GM19467 (cell line): ENCODE measurements around the gene CATSPER3.

Experiments used
- ATAC-seq: cut with Tn5 transposase; IDR thresholded peaks from one replicate; pipeline ENCODE4 v1.9.1; 2021; ENCODE audit warnings: mild to moderate bottlenecking, moderate library complexity; ENCODE audit not compliant: unreplicated experiment

Gene CATSPER3

DNA sequence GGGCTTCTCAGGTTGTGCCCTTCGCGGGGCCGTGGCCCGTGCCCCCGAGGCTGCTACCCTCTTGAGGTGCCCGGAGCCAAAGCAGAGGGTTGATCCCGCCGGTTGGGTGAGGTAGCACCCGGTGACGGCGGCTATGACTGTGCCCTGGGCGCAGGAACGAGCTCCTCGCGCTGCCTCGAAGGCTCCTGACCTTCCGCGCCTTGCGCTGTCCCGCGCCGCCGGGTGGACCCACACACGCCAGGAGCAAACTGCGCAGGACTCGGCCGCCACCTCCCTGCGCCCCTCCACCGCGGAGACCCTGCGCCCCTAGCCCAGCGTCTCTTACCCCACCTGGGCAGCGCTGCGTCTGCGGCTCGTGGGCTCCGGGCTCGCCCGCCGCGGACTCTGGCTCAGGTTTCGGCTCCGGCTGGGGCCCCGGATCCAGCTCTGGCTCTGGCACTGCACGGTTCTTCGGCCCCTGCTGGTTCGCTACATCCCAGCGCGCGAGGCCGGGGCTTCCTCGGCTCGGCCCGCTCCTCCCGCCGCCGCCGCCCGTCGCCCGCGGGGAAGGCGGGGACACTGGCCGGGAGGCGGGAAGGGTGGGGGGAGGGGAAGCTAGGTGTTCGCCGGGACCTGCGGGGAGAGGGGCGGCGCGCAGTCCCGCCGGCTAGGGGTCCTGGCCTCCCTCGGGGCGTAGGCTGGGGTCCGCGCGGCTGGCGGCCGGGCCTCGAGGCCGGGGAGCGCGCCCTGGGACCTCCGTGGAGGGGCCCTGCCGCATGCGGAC, 71.7 kb downstream of the CATSPER3 start:
- ATAC-seq = no peak

DNA sequence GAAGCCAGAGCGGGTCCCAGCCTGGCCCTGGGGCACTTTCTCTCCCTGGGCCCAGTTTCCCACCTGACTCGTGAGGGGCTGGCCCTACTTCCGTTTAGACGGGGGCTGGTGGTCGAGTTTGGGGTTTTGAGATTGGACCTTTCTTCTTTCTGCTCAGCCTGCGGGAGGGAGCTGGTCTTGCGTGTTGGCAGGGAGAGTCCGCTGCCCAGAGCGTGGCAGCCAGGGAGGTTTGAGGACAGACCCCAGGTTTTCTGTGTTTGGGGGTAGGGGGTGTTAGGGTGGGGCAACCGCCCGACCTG, 72.3 kb downstream of the CATSPER3 start:
- no peak for ATAC-seq

- no peak for ATAC-seq
These were observed 72.8 kb downstream of the CATSPER3 start for GRCh38 chr5:135040333-135041144.

GRCh38 chr5:135041145-135041587, 73.5 kb downstream of the CATSPER3 start:
- ATAC-seq = no peak

DNA sequence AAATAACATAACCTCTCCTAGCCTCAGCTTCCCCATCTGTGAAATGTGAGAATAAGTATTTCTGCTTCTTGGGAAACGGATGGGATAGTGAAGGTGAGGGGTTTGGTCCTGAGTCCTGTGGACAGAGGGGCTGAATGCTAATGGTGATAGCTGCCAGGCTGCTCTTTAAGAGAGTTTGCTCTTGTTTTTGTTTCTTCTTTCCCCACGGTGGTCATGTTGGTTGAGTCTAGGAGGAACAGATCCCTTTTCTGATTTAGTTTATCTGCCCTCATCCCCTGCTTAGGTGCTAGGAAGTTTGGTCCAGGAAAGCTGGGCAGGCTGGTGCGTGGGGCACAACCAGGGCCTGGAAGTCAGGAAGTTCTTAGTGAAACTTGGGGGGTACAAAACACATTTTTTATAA, 74.0 kb downstream of the CATSPER3 start:
- ATAC-seq = no peak

DNA sequence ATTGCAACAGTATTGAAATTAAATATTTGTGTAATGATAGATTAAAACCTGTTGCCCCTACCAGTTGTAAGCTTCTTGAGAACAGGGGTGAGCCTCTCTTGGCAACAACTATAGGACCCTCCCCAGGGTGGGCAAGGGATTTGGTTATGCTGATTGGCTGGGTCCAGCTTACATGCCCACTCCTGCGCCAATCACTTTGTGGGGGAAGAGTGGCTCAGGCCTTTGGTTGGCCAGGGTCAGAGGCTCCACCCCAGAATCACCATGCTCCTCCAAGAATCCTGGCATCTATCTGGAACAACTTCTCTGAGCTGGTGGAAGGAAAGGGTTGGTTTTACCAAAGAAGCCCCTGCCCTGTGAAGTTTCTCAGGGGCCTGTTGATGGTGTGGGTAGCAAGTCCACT, 74.9 kb downstream of the CATSPER3 start:
- no peak for ATAC-seq

DNA sequence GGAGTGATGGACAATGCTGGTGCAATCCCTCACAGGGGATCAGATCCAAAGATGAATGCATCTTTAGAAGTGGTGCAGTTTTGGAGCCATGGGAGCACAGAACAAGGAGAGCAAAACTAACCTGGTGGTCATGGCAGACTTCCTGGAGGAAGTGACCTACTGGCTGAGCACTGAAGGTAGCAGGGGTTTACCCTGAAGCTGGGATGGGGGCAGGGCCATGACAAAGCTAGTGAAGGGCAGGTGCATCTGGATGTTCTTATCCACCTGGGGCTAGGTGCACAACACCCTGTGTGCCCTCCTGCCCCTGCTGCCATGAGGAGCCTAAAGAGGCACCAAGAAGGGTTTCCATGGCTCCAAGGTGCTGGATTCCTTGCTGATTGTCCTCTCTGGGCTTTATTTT, 77.8 kb downstream of the CATSPER3 start:
- no peak for ATAC-seq

GRCh38 chr5:135046661-135047346, 79.1 kb downstream of the CATSPER3 start:
- ATAC-seq = no peak

GRCh38 chr5:135047347-135047695, 79.6 kb downstream of the CATSPER3 start:
- ATAC-seq = no peak

- ATAC-seq = no peak
These were observed 80.6 kb downstream of the CATSPER3 start for GRCh38 chr5:135048286-135048685.

GRCh38 chr5:135048930-135049329, 81.2 kb downstream of the CATSPER3 start:
- ATAC-seq = no peak

- ATAC-seq = no peak
These were observed 82.6 kb downstream of the CATSPER3 start for GRCh38 chr5:135050244-135050767.

DNA sequence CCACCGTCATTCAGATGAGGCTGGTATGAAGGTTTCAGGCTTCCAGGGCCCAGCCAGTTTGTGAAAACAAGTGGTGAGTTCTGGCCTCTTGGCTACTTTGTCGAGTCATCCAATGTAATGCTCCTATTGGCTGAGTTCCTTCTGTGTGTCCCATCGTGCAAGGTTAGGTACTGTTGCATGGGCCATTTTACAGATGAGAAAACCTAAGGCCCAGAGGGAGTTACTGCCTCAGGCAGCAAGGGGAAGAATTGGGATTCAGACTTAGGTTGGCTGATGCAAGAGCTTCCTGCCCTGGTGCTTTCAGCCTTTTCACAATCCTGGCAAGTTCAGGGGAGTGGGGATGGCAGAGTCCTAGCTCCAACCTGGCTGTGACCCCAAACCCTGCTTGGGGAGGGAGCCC, 83.7 kb downstream of the CATSPER3 start:
- no peak for ATAC-seq

DNA sequence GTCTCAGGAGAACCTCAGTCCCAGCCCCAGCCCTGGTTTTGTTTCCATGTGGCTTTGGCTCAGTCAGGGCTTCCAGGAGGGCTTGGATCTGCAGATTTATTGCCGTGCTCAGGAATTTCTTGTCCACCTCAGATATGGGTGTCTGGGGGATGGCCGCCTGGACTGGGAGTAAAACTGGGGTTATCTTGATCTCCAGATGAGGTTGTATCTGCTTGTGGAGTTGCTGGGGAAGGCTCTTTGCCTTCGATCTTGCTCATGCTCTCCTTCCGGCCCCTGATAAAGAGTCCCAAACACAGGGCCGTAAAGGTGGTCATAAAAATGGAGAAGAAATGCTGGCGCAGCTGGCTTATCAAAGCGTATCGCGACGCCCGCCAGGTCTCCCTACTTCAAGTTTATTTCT, 84.2 kb downstream of the CATSPER3 start:
- no peak for ATAC-seq

- ATAC-seq = no peak
These were observed 84.9 kb downstream of the CATSPER3 start for GRCh38 chr5:135052511-135053145.

DNA sequence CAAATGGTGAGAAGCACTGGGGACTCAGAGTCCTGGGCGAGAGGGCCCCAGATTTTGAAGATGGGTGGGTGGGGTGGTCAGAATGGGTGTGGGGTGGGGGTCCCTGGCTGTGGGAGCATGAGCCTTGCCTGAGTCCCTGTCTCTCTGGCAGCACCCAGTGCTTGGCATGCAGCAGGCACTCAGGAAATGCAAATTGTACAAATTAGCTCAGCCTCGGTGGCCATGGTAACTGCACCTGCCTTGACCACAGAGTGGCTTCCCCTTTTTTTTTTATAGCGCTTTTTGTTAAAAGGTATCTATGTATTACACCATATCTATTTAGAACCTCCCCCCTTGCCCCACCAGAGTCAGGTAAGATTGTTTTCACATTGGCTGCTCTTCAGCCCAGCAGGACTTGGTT, 85.6 kb downstream of the CATSPER3 start:
- peak; percentile 92 for ATAC-seq

GRCh38 chr5:135053989-135054388, 86.3 kb downstream of the CATSPER3 start:
- no peak for ATAC-seq

GRCh38 chr5:135054546-135054945, 86.8 kb downstream of the CATSPER3 start:
- ATAC-seq = no peak

- no peak for ATAC-seq
These were observed 87.7 kb downstream of the CATSPER3 start for GRCh38 chr5:135055396-135055795.

- ATAC-seq = no peak
These were observed 88.8 kb downstream of the CATSPER3 start for GRCh38 chr5:135056316-135057030.

DNA sequence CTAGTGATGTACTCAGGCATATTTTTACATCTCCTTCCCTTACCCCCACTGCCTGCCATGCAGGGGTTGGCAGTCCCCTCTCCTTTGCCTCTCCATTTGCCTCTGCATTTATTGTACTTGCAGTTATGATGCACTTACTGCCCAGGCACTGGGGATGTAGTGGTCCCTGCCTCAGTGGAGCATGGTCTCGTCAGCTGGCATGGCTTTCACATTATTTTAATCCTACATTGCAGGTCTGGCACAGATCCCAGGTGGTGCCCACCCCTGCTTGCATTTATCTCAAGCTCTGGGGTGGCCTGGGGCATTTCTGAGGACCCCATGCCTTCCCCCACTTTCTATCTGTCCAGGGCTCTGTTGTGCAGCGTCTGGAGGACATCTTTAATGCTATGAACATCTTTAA, 89.5 kb downstream of the CATSPER3 start:
- ATAC-seq = no peak
